WTC11 (cell line): ENCODE data around the gene CLPTM1. TPM values are rescaled to one million over a fixed set of nuclear protein-coding genes. Genes with fewer than 3 reads are reported as not detected.
A peak's percentile ranks its signal among the peaks of the same experiment; 100 is the strongest.
"Not testable (repeated sequence)": the region's sequence is repeated elsewhere in the genome, so short reads cannot be mapped to it uniquely, and the experiment has no call there.

Source experiments
- ATAC-seq: fragments of 200-7000 bp; cut with Tn5 transposase; 2 replicates; pipeline ENCODE4 v1.10.0; 2021; ENCODE audit warnings: mild to moderate bottlenecking, moderate library complexity
- CTCF ChIA-PET: fragments of 300-600 bp; sonication (Branson Sonifier 250); formaldehyde crosslinking; loops from one replicate; lab custom pipeline; 2021; ENCODE audit warnings: antibody characterized with exemption; lab: Charles Lee
- POLR2A ChIA-PET: fragments of 350-600 bp; sonication (Branson Sonifier 250); formaldehyde crosslinking; loops from one replicate; lab custom pipeline; 2021; ENCODE audit warnings: antibody characterized with exemption; lab: Charles Lee
- DNase-seq: peaks from one replicate; pipeline ENCODE4 v3.0.0; 2021; ENCODE audit warnings: low spot score
- H3K27ac Mint-ChIP-seq: 2 replicates; pipeline ENCODE4 v1.8.0; 2021; ENCODE audit warnings: mixed read lengths
- H3K27me3 Mint-ChIP-seq: 2 replicates; pipeline ENCODE4 v1.8.0; 2021; ENCODE audit warnings: low read depth, mild to moderate bottlenecking, moderate library complexity, mixed read lengths
- H3K36me3 Mint-ChIP-seq: 2 replicates; pipeline ENCODE4 v1.8.0; 2021; ENCODE audit warnings: mixed read lengths
- H3K4me1 Mint-ChIP-seq: 2 replicates; pipeline ENCODE4 v1.8.0; 2022; ENCODE audit warnings: mixed read lengths
- H3K4me3 Mint-ChIP-seq: 2 replicates; pipeline ENCODE4 v1.8.0; 2021; ENCODE audit warnings: mild to moderate bottlenecking, moderate library complexity, mixed read lengths
- H3K9me3 Mint-ChIP-seq: 2 replicates; pipeline ENCODE4 v1.8.0; 2021; ENCODE audit warnings: mixed read lengths
- GABPB1 ChIP-seq: sonication (generic); formaldehyde crosslinking; IDR thresholded peaks from 2 replicates; pipeline ENCODE4 v1.8.1; 2023; ENCODE audit warnings: mild to moderate bottlenecking, missing genetic modification reagents
- JUN ChIP-seq: sonication (generic); formaldehyde crosslinking; IDR thresholded peaks from 2 replicates; pipeline ENCODE4 v1.8.0; 2023; ENCODE audit warnings: mild to moderate bottlenecking, missing genetic modification reagents
- NFE2L1 ChIP-seq: sonication (generic); formaldehyde crosslinking; IDR thresholded peaks from 2 replicates; pipeline ENCODE4 v1.8.1; 2023; ENCODE audit warnings: missing genetic modification reagents
- NR1H2 ChIP-seq: sonication (generic); formaldehyde crosslinking; IDR thresholded peaks from 2 replicates; pipeline ENCODE4 v1.9.0; 2021; ENCODE audit warnings: mild to moderate bottlenecking, moderate library complexity, missing genetic modification reagents
- NR2C2 ChIP-seq: sonication (generic); formaldehyde crosslinking; IDR thresholded peaks from 2 replicates; pipeline ENCODE4 v1.8.0; 2022; ENCODE audit warnings: mild to moderate bottlenecking, missing genetic modification reagents
- ZBTB21 ChIP-seq: sonication (generic); formaldehyde crosslinking; IDR thresholded peaks from 2 replicates; pipeline ENCODE4 v1.8.1; 2023; ENCODE audit warnings: mild to moderate bottlenecking, missing genetic modification reagents, borderline replicate concordance
- ZNF138 ChIP-seq: sonication (generic); formaldehyde crosslinking; conservative IDR thresholded peaks from 2 replicates; pipeline ENCODE4 v1.8.1; 2022; ENCODE audit warnings: mild to moderate bottlenecking, moderate library complexity, missing genetic modification reagents
- ZNF263 ChIP-seq: sonication (generic); formaldehyde crosslinking; IDR thresholded peaks from 2 replicates; pipeline ENCODE4 v1.8.1; 2022; ENCODE audit warnings: low read depth, mild to moderate bottlenecking, moderate library complexity, missing genetic modification reagents
- total RNA-seq: library from RNA; stranded (reverse); gene quantifications from 3 replicates; pipeline ENCODE4 v1.2.3, GENCODE V29; 2021
- TF ChIP-seq, protein P1 (sequence below): sonication (generic); formaldehyde crosslinking; IDR thresholded peaks from 2 replicates; pipeline ENCODE4 v1.8.1; 2022; ENCODE audit warnings: mild to moderate bottlenecking, moderate library complexity, missing genetic modification reagents
- TF ChIP-seq, protein P2 (sequence below): fragments of 250-450 bp; sonication (Bioruptor Pico); IDR thresholded peaks from 2 replicates; pipeline ENCODE4 v1.9.0; 2021; ENCODE audit warnings: mild to moderate bottlenecking, borderline replicate concordance
- TF ChIP-seq, protein P3 (sequence below): sonication (generic); formaldehyde crosslinking; IDR thresholded peaks from 2 replicates; pipeline ENCODE4 v1.8.1; 2022; ENCODE audit warnings: low read depth, mild to moderate bottlenecking, moderate library complexity, missing genetic modification reagents, borderline replicate concordance
- TF ChIP-seq, protein P4 (sequence below): sonication (generic); formaldehyde crosslinking; IDR thresholded peaks from 2 replicates; pipeline ENCODE4 v1.8.0; 2023; ENCODE audit warnings: missing genetic modification reagents
- TF ChIP-seq, protein P5 (sequence below): sonication (generic); formaldehyde crosslinking; IDR thresholded peaks from 2 replicates; pipeline ENCODE4 v1.8.1; 2023; ENCODE audit warnings: mild to moderate bottlenecking, moderate library complexity, missing genetic modification reagents
- TF ChIP-seq, protein P6 (sequence below): sonication (generic); formaldehyde crosslinking; IDR thresholded peaks from 2 replicates; pipeline ENCODE4 v1.8.1; 2023; ENCODE audit warnings: mild to moderate bottlenecking, missing genetic modification reagents

Gene CLPTM1
- total RNA-seq, 1 experiment from 2014 or later = 85.6 TPM

DNA sequence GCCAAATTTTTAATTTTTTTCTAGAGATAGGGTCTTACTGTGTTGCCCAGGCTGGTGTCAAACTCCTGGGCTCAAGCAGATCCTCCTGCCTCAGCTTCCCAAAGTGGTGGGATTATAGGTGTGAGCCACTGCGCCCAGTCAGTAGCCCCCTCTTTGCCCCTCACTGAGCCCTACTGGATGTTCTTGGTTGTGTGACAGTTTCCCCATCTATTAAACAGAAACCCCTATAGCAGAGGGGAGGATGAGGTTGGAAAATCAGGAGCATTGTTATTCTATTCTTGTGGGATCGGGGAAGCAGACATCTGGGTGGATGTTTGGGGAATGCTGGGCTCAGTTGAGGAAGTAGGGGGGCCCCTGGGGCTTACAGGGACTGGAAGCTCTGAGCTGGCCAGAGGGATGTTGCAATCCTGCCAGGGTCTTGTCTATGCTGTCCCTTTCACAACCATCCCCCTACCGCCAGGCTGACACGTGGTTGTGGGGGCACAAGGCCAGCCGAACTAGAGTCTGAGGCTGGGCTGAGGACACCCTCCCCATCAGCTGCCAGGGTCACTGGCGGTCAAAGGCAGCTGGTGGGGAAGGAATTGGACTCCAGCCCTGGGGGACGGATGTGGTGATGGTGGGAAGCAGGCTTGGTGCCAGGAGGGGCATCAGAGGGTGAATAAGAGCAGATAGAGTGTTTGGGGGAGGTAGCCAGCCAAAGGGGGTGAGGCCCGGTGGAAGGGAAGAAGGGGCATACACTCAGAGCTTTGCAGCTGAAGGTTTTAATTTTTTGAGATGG is 29.9 kb upstream of the CLPTM1 start:
- Mint-ChIP-seq H3K27me3 (peaks cover 35% of the 10 kb centered on the region), H3K9me3 (peaks cover 4% of the 10 kb centered on the region; the same call in 1 of the 2 replicates), H3K4me1 (peaks cover 17% of the 10 kb centered on the region), H3K36me3 (peaks cover 2% of the 10 kb centered on the region), H3K4me3 (no peak overlapping the region), H3K27ac (no peak overlapping the region; the same call in 1 of the 2 replicates)
- POLR2A ChIA-PET = interaction anchor here (1.0 kb wide), 1 partner anchor 10 kb away, joined by 6 read pairs; no protein-coding TSS in a partner anchor
- DNase-seq (no peak), ATAC-seq (no peak)
- CTCF ChIA-PET = interaction anchor here (0.9 to 1.5 kb wide), 3 partner anchors 10 to 27 kb away, joined by 3 to 5 read pairs (median 3); partner anchors contain the start of gene APOE
- no peak for TF ChIP-seq NR2C2
- TF ChIP-seq GABPB1 (CRISPR knock-in tag) = peak; percentile 98
- no peak for TF ChIP-seq ZNF138 (CRISPR knock-in tag)
- TF ChIP-seq, protein P1, sequence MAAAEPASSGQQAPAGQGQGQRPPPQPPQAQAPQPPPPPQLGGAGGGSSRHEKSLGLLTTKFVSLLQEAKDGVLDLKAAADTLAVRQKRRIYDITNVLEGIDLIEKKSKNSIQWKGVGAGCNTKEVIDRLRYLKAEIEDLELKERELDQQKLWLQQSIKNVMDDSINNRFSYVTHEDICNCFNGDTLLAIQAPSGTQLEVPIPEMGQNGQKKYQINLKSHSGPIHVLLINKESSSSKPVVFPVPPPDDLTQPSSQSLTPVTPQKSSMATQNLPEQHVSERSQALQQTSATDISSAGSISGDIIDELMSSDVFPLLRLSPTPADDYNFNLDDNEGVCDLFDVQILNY (CRISPR knock-in tag) = no peak

DNA sequence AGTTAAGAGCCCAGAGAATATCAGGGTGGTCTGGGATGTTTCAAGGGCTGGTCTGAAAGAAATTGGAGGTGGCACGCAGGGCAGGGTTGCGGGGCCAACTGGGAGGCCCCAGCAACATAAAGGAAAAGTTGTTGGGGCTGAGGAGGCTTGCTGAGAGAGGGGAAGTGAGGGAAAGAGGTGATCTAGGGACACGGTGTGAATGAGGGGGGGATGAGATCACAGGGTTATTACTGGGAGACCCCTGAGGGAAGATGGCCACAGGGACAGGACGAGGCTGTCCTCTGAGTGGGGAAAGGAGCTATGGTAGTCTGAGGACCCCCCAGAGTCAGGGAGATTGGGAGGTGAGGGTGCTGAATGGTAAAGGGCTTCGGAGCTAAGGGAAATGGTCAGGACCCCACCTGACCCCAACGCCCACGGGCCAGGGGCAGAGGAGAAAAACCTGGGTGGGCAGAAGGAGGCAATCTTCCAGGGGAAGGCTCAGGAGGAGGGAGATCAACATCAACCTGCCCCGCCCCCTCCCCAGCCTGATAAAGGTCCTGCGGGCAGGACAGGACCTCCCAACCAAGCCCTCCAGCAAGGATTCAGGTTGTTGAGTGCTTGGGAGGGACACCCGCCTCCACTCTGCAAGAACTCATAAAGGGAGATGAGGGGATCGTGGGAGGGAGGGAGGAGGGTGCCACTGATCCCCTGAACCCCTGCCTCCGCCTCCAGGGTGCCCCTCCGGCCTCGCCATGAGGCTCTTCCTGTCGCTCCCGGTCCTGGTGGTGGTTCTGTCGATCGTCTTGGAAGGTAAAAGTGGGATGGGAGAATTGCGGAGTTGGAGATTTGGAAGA is 28.7 kb upstream of the CLPTM1 start:
- peaks cover 35% of the 10 kb centered on the region for H3K27me3 Mint-ChIP-seq
- not testable (repeated sequence) for DNase-seq, H3K9me3 Mint-ChIP-seq, H3K36me3 Mint-ChIP-seq
- CTCF ChIA-PET = interaction anchor here (0.6 to 1.5 kb wide), 6 partner anchors 11 to 325 kb away, joined by 3 to 5 read pairs (median 3); partner anchors contain the start of gene APOE
- TF ChIP-seq ZNF263 (CRISPR knock-in tag) = 0 out of 2 replicates have a peak, but pooled peaks have one; percentile 18
- TF ChIP-seq, all 79 proteins: peak for 1; not testable (repeated sequence) for 78
- H3K27ac Mint-ChIP-seq = peak overlapping the region; percentile 89; the same call in 1 of the 2 replicates
- POLR2A ChIA-PET = interaction anchor here (1.0 kb wide), 1 partner anchor 11 kb away, joined by 6 read pairs; no protein-coding TSS in a partner anchor
- peak; percentile 43 for ATAC-seq
- H3K4me3 Mint-ChIP-seq = peak overlapping the region; percentile 75
- H3K4me1 Mint-ChIP-seq = peaks cover 17% of the 10 kb centered on the region

DNA sequence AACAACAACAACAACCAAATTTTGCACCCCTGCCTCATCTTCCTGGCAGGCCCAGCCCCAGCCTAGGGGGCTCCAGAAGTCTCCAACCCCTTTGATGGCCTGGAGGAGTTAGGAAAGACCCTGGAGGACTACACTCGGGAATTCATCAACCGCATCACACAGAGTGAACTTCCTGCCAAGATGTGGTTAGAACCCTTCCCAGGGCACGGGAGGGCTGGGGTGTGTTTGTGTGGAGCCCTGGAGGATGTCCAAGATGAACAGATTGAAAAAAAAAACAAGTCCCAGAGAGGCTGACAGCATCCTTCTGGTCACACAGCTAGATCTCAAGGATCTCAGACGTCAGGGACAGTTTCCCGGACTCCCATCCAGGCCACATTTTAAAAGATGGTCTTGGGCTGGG is 27.4 kb upstream of the CLPTM1 start:
- no peak for ATAC-seq
- DNase-seq = no peak
- POLR2A ChIA-PET = no interaction called here
- Mint-ChIP-seq H3K4me1 (peaks cover 17% of the 10 kb centered on the region), H3K4me3 (no peak overlapping the region), H3K27me3 (peaks cover 32% of the 10 kb centered on the region), H3K9me3 (no peaks in the 10 kb centered on the region), H3K27ac (no peak overlapping the region), H3K36me3 (no peaks in the 10 kb centered on the region; the same call in 1 of the 2 replicates)
- CTCF ChIA-PET = no interaction called here
- TF ChIP-seq, protein P2, sequence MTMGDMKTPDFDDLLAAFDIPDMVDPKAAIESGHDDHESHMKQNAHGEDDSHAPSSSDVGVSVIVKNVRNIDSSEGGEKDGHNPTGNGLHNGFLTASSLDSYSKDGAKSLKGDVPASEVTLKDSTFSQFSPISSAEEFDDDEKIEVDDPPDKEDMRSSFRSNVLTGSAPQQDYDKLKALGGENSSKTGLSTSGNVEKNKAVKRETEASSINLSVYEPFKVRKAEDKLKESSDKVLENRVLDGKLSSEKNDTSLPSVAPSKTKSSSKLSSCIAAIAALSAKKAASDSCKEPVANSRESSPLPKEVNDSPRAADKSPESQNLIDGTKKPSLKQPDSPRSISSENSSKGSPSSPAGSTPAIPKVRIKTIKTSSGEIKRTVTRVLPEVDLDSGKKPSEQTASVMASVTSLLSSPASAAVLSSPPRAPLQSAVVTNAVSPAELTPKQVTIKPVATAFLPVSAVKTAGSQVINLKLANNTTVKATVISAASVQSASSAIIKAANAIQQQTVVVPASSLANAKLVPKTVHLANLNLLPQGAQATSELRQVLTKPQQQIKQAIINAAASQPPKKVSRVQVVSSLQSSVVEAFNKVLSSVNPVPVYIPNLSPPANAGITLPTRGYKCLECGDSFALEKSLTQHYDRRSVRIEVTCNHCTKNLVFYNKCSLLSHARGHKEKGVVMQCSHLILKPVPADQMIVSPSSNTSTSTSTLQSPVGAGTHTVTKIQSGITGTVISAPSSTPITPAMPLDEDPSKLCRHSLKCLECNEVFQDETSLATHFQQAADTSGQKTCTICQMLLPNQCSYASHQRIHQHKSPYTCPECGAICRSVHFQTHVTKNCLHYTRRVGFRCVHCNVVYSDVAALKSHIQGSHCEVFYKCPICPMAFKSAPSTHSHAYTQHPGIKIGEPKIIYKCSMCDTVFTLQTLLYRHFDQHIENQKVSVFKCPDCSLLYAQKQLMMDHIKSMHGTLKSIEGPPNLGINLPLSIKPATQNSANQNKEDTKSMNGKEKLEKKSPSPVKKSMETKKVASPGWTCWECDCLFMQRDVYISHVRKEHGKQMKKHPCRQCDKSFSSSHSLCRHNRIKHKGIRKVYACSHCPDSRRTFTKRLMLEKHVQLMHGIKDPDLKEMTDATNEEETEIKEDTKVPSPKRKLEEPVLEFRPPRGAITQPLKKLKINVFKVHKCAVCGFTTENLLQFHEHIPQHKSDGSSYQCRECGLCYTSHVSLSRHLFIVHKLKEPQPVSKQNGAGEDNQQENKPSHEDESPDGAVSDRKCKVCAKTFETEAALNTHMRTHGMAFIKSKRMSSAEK (CRISPR knock-in tag) = no peak
- TF ChIP-seq, protein P3, sequence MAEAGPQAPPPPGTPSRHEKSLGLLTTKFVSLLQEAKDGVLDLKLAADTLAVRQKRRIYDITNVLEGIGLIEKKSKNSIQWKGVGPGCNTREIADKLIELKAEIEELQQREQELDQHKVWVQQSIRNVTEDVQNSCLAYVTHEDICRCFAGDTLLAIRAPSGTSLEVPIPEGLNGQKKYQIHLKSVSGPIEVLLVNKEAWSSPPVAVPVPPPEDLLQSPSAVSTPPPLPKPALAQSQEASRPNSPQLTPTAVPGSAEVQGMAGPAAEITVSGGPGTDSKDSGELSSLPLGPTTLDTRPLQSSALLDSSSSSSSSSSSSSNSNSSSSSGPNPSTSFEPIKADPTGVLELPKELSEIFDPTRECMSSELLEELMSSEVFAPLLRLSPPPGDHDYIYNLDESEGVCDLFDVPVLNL (CRISPR knock-in tag) = no peak
- TF ChIP-seq NR1H2 (no peak), GABPB1 (CRISPR knock-in tag) (no peak), NR2C2 (no peak), NFE2L1 (no peak), ZBTB21 (CRISPR knock-in tag) (no peak), JUN (no peak)
- TF ChIP-seq, protein P4, sequence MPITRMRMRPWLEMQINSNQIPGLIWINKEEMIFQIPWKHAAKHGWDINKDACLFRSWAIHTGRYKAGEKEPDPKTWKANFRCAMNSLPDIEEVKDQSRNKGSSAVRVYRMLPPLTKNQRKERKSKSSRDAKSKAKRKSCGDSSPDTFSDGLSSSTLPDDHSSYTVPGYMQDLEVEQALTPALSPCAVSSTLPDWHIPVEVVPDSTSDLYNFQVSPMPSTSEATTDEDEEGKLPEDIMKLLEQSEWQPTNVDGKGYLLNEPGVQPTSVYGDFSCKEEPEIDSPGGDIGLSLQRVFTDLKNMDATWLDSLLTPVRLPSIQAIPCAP (CRISPR knock-in tag) = no peak
- TF ChIP-seq, protein P5, sequence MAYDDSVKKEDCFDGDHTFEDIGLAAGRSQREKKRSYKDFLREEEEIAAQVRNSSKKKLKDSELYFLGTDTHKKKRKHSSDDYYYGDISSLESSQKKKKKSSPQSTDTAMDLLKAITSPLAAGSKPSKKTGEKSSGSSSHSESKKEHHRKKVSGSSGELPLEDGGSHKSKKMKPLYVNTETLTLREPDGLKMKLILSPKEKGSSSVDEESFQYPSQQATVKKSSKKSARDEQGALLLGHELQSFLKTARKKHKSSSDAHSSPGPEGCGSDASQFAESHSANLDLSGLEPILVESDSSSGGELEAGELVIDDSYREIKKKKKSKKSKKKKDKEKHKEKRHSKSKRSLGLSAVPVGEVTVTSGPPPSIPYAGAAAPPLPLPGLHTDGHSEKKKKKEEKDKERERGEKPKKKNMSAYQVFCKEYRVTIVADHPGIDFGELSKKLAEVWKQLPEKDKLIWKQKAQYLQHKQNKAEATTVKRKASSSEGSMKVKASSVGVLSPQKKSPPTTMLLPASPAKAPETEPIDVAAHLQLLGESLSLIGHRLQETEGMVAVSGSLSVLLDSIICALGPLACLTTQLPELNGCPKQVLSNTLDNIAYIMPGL = no peak
- TF ChIP-seq, protein P6, sequence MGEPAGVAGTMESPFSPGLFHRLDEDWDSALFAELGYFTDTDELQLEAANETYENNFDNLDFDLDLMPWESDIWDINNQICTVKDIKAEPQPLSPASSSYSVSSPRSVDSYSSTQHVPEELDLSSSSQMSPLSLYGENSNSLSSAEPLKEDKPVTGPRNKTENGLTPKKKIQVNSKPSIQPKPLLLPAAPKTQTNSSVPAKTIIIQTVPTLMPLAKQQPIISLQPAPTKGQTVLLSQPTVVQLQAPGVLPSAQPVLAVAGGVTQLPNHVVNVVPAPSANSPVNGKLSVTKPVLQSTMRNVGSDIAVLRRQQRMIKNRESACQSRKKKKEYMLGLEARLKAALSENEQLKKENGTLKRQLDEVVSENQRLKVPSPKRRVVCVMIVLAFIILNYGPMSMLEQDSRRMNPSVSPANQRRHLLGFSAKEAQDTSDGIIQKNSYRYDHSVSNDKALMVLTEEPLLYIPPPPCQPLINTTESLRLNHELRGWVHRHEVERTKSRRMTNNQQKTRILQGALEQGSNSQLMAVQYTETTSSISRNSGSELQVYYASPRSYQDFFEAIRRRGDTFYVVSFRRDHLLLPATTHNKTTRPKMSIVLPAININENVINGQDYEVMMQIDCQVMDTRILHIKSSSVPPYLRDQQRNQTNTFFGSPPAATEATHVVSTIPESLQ (CRISPR knock-in tag) = no peak
